NCI-H1105 treated with DMSO at 0.1 percent for 48 hours (cell line): Measurements from ENCODE around the gene PLAAT2.
"Not testable (repeated sequence)": the region's sequence is repeated elsewhere in the genome, so short reads cannot be mapped to it uniquely, and the experiment has no call there.

Source experiments
- DNase-seq: peaks from one replicate; lab custom pipeline; 2025; lab: John Stamatoyannopoulos, UW

PLAAT2 gene

DNA sequence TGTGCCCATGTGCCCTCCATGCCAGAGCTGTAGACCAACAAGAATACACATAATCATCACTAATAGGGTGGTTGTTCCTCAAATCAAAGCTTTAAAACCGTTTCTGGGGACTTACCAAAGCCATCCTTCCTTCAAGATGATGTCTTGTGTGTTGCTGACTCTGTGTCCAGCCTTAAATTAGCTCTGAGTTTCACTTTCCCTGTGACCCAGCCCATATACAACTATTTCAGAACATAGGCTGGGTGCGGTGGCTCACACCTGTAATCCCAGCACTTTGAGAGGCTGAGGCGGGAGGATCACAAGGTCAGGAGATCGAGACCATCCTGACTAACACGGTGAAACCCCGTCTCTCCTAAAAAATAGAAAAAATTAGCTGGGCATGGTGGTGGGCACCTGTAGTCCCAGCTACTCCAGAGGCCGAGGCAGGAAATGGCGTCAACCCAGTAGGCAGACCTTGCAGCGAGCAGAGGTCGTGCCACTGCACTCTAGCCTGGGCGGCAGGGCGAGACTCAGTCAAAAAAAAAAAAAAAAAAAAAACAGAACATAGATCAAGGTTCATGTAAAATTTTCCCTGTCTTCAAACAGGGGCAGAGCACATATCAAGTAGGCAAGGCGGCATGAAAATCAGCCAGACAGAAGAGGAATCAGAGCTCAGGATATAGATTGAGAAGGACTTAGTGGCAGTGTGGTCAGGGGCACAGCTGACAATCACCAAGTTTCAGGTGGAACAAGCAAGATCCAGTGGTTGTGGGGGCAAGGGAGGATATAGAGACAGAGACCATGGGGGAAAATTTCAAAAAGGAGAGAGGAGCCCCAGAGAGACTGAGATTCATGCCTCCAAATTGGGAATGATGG, at the start of gene PLAAT2:
PLAAT2 (minus strand) TSS at position 179 of the 855 bp plus-strand sequence; CDS start at position 124, 55 bp downstream.
- no peak for DNase-seq

DNA sequence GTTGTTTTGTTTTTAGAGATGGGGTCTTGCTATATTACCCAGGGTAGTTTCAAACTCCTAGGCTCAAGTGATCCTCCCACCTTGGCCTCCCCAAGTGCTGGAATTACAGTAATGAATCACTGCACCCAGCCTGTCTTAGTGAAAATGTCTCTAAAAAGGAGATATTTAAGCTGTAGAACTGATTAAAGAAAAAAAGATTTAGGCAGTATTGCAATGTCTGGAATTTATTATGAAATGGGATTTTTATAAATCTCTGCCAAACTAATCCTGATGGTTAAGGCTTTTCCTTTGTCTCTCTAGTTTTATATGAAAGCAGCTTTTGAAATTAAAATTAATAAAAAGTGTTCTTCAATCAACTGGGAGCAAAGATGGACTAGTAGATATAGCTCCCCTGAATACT, 49.0 kb upstream of the PLAAT2 start:
- no peak for DNase-seq

DNA sequence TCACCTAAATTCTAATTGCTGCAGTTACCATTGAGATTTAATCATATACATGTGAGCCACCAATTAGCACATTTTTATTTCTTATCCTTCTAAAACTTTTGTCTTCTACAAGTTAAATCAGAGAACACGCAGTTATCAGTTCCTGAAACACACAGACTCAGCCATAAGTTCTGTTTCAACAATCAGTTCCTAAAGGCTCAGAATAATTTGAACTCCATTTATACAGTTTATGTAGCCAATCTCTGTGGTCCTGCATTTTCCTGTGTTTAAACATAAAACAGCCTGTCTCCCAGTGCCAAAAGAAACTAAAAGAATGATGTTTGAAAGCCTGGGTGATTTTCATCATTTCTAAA, 48.2 kb upstream of the PLAAT2 start:
- DNase-seq: no peak

DNA sequence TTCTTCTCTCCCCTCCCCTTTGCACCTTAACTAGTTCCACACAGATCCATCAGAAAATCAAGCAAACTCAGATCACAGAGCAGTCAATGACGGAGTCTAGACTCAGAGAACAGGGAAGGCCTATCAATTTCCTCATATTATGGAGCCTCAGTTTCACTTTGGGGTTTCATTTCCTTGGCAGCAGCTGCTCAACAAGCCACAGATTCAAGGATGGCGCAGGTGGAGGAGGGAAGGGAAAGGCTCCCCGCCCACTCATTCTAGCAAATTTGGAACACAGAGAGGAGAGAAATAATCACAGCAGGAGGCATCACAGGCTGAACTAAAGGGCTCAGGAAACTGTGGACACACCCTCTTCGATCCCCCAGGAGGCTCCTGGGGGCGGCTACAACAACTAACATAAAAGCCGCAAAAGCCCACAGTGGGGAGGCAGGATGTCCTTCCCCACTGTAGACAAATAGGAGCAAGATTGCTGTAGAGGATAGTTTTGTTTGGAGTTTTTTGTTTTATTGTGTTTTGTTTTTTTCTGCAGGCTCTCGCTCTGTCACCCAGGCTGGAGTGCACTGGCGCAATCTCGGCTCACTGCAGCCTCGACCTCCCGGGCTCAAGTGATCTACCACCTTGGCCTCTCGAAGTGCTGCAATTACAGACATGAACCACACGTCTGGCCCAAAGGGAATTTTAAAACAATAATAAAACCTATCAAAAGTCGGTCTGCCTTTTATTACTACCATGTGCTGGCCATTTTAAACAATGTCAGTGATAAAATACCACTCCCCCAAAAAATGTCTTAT, 47.6 kb upstream of the PLAAT2 start:
- no peak for DNase-seq

DNA sequence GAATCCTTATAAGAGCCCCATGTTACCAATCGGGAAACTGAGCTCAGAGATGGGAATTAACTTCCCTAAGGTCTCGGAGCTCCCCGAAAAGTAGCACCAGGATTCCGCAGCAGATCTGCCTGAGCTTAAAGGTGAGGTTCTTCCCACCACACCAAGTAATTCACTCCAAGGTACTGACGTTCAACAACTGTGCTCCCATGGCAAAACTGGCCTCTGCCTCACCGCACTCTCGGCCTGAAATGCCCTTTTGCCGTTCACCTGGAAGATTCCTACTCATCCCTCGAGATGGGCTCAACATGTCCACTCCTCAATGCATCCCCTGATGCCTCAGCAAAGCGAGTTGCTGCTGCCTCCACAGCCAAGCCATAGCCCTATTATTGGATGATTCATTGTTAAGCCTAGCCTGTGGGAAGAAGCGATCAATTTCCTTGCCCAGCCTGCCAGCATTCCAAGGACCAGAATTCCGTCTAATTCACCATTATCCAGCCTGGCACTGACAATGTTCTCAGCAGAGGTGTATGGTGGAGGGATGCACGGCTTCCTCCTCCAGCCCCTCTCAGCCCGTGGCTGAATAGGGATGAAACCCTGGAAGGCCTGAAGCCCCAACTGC, 46.9 kb upstream of the PLAAT2 start:
- DNase-seq: no peak

DNA sequence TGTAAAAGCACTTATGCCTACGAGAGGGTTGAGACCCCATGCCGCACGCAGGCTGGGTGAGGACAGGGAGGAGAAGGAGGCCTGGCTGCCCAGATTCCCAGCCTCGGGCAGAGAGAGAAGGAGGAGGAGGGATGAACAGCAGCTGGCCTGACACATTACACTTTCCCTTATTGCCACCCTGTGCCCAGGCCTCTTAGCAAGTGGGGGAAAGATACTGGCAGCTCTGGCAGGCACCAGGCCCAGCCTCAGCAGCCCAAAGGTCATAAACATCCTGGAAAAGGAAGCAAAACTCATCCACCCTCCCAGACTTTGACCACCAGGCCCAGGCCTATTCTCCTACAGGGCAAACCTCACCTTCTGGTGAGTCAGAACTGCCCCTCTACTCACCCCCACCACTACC, 46.4 kb upstream of the PLAAT2 start:
- no peak for DNase-seq

DNA sequence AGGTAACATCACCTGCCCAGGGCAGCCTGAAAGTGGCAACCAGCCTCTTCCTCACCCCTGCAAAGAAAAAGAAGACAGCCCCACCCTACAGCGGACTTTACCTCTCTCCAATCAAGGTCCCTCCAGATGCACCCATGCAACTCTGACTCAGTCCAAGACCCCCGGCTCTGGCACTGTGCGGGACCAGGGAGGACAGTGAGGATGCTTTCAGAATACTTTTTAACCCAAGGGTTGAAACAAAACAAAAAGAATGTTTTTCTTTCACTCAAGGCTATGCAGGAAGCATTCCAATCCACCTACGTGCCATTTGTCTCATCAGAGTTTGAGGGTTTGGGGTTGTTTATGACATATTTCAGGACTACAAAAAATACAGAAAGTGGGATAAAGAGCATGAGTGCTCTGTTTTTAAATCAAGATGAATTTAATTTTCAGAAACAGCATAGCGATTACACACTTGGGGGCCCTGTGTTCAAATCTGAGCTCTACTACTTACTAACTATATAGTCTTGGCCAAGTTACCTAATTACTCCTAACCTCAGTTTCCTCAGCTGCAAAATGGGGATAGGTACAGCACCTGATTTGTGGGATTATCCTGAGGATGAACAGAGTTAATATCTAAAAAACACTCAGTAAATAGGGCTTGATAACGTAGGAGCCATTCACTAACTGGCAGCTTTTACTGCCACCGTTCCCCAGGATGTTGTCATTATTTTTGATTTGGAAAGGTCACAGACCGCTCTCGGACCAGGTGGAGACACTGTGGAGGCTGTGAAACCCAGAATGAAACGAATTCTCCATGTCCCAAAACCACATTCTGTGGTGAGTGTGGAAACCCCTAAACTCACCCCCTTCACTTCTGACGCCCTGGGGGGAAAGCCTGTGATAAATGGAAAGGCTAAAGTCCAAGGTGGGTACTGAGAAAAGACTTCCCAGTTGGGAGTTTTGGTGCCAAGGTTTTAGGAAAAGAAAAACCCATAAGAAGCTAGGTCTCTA, 45.5 kb upstream of the PLAAT2 start:
- DNase-seq: no peak

DNA sequence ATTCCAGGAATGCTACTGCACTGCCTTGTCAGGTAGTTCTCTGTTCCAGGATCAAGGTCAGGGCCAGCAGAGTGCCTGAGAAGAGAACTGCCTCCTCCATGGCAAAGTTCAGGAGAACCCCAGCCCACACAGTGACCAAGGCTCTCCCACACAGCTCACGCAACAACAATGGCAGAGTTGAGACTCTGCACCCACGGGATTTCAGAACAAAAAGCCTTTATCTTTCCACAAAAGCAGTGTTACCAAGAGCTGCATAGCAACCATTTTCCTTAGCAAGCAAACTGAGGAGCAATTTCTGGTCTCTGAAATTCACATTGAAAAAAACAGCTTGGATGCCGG, 40.0 kb upstream of the PLAAT2 start:
- no peak for DNase-seq

DNA sequence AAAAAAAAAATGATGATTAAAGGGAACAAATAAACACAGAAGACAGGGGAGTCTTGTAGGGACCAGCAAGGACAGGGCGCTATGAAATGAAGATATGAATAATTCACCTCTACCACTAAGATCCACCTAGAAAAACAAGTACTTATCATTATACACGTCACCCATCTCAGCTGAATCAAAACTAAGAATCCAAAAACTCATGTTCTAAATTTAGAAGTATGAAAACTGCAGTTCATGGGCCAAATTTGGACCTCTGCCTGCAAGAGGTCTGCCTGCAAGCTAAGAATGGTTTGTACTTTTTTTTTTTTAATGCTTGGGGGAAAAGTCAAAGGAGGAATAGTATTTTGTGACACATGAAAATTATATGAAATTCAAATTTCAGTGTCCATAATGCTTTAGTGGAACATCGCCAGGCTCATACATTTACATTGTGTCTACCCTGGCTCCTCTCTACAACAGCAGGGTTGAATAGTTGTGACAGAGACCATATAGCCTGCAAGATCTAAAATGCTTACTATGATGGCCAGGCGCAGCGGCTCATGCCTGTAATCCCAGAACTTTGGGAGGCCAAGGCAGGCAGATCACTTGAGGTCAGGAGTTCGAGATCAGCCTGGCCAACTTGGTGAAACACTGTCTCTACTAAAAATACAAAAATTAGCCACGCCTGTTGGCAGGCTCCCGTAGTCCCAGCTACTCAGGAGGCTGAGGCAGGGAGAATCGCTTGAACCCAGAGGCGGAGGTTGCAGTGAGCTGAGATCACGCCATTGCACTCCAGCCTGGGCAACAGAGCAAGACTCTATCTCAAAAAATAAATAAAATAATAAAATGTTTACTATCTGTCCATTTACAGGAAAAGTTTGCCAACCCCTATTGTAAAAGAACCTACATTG, 39.4 kb upstream of the PLAAT2 start:
- DNase-seq: not testable (repeated sequence)

DNA sequence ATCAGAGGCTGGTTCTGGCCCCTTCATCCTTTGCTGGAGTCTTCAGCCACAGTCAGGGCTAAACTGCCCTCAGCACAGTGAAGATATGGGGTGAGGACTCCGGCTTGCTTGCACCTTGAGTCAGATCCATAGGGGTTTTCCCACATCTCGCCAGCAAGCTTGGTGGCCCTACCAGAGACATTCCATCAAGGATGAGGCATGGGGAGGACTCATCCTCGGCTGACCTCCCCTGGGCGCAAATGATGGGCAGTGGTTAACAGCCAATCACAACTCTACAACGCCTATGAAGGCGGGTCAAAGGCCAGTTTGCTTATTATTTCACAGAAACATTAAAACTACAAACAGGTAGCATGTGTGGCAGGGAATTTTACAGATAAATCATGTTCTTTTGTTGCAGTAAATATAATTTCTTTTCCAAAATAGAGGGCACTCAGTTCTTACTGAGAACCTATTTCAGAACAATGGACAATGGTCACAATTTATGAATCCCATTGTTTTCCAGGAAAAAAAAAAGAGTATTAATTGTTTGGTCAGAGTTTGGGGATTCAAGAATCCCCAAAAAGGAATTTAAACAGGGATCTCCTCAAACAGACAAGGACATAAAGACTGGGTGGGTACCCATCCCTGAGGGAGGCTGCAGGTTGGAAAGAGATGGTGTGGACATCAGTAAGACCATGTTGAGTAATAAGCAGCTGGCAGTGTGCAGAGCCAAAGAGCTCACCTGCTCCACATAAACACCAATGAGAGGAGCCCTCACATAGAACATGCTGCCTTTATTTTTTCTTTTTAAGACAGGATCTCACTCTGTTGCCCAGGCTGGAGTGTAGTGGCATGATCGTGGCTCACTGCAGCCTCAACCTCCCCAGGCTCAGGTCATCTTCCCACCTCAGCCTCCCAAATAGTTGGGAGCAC, 36.3 kb upstream of the PLAAT2 start:
- DNase-seq: no peak

DNA sequence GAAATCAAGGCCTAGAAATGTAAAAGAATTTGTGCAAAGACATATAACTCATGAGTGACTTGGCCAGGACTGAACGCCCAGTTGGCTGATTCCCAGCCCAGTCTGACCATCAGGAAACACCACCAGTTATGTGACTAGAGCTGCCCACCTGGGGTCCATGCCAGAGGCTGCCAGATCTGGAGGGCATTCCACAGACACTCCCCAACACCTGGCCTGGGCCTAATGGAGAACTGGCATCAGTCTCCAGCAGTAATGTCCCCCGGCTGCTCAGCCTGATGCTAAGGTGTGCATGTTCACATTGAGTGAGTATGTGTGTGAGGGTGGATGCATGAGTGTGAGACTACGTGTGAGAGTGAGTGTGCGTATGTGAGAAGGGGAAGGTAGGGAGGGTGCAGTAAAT, 35.4 kb upstream of the PLAAT2 start:
- DNase-seq: no peak

DNA sequence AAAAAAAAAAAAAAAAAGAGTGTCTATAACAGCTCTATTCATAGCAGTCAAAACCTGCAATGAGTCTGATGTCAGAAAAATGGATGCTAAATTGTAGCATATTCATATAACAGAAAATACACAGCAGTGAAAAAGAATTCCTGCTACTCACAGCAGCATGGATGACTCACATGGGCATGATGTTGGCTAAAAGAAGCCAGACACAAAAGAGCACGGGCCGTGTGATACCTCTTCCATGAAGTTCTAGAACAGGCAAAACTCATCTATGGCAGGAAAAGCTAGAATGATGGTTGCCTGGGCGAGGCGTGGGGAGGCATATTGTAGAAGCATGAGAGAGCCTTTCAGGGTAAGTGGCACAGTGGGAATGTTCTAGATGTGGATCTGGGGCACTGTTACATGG, 32.1 kb upstream of the PLAAT2 start:
- no peak for DNase-seq

DNA sequence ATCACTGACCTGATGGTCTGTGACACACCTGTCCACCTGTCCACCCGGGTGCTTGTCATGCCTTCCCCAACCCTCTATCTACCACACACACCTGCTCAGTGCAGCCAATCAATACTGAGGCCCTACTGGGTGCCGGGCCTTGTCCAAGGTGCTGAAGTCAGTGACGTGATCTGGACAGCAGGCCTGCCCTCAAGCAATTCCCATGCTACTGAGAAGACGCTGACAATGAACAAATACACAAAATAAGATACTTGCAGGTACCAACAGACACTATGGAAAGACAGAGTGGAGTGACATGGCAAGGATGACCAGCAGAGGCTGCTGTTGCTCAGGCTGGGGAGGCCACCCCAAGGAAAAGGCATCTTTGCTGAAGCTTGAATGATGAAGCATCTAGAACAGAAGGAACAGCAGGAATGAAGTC, 29.8 kb upstream of the PLAAT2 start:
- DNase-seq: peak; percentile 5

DNA sequence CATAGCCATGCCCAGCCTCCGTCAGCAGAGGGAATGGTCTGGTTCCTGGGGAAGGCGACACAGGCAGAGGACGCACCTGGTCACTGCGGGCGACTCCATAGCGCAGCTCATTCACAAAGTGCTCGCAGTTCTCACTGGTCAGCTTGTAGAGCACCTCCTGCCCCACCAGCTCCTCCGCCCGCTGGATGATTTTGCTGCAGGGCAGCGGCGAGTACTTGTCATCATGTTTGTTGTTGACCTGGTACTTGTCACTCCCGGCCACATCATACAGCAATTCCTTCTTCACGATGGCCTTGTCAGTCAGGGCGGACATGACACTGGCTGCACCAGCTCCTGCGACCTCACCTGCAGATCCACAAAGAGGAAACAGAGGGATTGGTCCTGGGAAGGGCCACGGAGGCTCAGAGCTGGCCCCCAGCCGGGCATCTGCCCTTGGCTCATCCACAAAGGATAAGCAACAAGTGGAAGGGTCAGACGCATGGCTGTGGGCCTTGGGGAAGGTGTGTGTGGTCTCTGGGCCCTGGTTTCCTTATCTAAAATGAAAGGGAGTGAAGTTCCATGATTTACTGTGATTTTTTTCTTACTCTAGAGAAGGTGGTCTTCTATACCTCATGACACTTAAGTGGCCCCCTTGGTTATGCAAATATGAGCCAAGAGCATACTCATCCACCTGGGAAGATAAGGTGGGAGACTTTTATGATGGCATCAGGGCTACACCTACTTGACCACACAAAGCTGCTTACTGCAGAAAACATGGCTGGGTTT, 27.0 kb upstream of the PLAAT2 start:
- no peak for DNase-seq

DNA sequence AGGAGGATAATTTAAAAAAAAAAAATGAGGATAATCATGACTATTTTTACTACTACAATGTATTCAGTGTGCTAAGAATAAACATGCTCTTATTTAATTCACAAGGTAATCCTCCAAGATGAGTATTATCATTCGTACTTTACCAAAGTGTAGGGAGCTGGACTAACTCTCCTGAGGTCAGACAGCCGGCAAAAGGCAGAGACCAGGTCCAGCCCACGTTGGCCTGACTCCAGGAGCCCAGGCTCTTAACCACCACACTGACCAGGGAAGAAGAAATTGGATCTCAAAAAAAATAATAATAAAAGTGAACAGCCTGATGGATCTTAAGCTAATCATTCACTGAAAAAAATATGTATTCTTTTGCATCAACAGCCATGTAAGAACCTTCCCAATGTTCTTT, 25.8 kb upstream of the PLAAT2 start:
- DNase-seq: no peak

DNA sequence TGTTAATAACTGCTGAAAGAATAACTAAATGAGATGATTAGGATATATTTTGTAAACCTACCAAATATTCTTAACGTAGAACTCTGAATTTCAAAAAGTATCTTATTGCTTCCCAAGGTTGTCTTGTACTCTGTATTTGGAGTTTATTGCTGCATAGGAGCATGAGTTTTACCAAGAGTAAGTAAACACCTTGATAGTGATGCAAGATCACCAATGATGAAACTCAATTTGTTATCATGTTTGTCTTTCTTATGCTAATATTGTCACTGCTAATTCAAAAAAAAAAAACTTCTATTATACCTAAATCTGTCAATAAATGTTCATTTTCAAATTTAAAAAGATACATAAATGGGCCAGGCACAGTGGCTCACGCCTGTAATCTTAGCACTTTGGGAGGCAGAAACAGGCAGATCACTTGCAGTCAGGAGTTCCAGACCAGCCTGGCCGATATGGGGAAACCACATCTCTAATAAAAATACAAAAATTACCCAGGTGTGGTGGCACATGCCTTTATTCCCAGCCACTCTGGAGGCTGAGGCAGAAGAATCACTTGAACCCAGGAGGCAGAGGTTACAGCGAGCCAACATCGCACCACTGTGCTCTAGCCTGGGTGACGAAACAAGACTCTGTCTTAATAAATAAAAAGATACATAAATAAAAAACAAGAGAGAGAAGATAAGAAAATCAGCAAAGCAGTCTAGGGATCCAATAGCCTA, 23.4 kb upstream of the PLAAT2 start:
- no peak for DNase-seq

DNA sequence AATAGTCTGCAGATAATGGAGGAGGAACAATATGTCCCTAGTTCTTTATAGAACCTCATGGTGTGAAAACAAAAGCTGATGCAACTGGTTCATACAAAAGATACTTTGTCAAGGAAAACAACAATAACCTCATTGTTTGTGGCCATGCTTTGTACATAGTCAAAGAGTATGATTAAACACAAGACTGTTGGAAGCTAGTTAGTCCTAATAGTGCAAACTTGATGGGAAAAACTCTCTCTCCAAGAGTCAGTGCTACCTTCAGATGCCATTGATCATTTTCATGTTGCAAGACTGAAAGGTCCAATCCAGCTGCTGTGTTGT, 20.1 kb upstream of the PLAAT2 start:
- DNase-seq: no peak

DNA sequence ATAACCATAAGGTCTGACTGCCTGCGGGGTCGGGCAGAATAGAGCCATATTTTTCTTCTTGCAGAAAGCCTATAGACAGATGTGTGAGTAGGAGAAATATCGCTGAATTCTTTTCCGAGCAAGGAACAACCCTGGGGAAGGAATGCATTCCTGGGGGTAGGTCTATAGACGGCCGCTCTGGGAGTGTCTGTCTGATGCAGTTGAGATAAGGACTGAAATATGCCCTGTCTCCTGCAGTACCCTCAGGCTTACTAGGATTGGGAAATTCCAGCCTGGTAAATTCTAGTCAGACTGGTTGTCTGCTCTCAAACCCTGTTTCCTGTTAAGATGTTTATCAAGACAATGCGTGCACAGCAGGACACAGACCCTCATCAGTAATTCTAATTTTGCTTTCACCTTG, 18.0 kb upstream of the PLAAT2 start:
- not testable (repeated sequence) for DNase-seq
